ENCODE measurements around the gene ATP1B4. TPM values are rescaled to one million over a fixed set of nuclear protein-coding genes. Genes with fewer than 3 reads are reported as not detected.

ATP1B4 gene
- total and polyA plus RNA-seq, 9 of the 15 experiments (the other 6 are each of a cell fraction or from before 2014, with no cell fraction given) = 0.04 to 0.18 TPM; not detected in 7

DNA sequence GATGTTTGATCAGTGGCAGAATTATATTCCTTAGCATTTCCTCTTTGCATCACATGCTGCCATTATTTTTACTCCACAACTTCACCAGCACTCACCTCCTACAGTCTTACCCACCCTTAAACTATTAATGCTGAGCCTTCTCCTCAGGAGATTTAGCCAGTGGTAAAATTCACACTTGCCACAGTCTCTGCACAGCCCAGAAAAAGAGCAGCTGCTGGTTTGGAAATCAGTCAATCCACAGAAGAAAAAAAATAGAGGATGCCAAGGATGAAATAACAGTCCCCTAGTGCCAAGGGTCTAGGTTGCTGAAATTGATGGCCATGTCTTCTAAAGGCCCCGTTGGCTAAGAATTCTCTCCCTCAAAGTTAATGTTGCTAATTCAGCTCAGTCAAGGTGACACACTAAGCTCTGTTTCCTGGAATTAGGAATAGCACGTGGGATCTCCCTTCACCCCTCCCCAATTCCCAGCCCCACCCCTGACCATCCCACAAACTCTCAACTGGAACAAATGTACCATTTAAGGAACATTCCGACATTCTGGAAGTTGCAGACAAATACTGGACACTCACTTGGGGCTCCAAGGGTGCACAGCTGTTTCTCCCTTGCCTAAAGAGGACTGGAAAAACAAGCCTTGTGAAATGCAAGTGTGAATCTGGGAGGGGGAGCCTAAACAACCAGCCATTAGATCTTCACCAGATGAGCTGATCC lies 5.7 kb downstream of the ATP1B4 start:
- TF ChIP-seq RAD51 (IDR thresholded peaks at IDR 0.05; ENCODE audit: borderline replicate concordance, low read depth) (no peak), ZNF57 (CRISPR knock-in tag; IDR thresholded peaks at IDR 0.05) (no peak), U2AF2 (optimal IDR thresholded peaks at IDR 0.05; ENCODE audit: low read depth, low read length) (no peak), PCBP1 (IDR thresholded peaks at IDR 0.05; ENCODE audit: low read depth, low read length, poor library complexity, severe bottlenecking) (no peak)
- TF ChIP-seq, protein P1, sequence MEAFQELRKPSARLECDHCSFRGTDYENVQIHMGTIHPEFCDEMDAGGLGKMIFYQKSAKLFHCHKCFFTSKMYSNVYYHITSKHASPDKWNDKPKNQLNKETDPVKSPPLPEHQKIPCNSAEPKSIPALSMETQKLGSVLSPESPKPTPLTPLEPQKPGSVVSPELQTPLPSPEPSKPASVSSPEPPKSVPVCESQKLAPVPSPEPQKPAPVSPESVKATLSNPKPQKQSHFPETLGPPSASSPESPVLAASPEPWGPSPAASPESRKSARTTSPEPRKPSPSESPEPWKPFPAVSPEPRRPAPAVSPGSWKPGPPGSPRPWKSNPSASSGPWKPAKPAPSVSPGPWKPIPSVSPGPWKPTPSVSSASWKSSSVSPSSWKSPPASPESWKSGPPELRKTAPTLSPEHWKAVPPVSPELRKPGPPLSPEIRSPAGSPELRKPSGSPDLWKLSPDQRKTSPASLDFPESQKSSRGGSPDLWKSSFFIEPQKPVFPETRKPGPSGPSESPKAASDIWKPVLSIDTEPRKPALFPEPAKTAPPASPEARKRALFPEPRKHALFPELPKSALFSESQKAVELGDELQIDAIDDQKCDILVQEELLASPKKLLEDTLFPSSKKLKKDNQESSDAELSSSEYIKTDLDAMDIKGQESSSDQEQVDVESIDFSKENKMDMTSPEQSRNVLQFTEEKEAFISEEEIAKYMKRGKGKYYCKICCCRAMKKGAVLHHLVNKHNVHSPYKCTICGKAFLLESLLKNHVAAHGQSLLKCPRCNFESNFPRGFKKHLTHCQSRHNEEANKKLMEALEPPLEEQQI (IDR thresholded peaks at IDR 0.05) = no peak
- ATAC-seq (no peak), DNase-seq (ENCODE audit: extremely low read depth in 1 of 4, low spot score in 3 of 4) (no peak), FAIRE-seq (no peak)
- 0% methylated on average over 3 of the region's 3 CpGs for WGBS (ENCODE audit: insufficient coverage, low coverage, missing lambda C conversion rate)
- Histone ChIP-seq H3K79me2 (ENCODE audit: control insufficient read depth, insufficient read depth, low read length) (no peaks in the 10 kb centered on the region), H3K27me3 (ENCODE audit: control insufficient read depth in 2 of 2, insufficient read depth in 2 of 2, low read length in 2 of 2) (no peaks in the 10 kb centered on the region; a peak in 1 of 5 replicates), H4K20me1 (replicated peaks; ENCODE audit: control insufficient read depth, insufficient read depth, low read length) (no peaks in the 10 kb centered on the region), H2AFZ (ENCODE audit: low read depth, low read length) (no peak overlapping the region), H3K4me2 (ENCODE audit: insufficient read depth, low read length) (no peak overlapping the region), H3K27ac (ENCODE audit: extremely low read depth, low read depth, low read length) (no peak overlapping the region), H3K4me3 (no peak overlapping the region), H3K9ac (ENCODE audit: insufficient read depth in 1 of 2, low read depth in 2 of 2, low read length in 2 of 2) (no peak overlapping the region), H3K9me1 (ENCODE audit: control insufficient read depth, insufficient read depth, low read length) (no peaks in the 10 kb centered on the region), H3K36me3 (ENCODE audit: control insufficient read depth, insufficient read depth, low read length) (no peaks in the 10 kb centered on the region), H3K4me1 (replicated peaks in 1 of 2; ENCODE audit: control insufficient read depth in 2 of 2, insufficient read depth in 2 of 2, low read length in 2 of 2) (peaks cover 0 to 4% of the 10 kb centered on the region in 2 experiments; a peak in 1 of 5 replicates), H3K9me3 (replicated peaks; ENCODE audit: control insufficient read depth, insufficient read depth, low read depth, low read length) (no peaks in the 10 kb centered on the region)
- intact Hi-C loops (cut with micrococcal nuclease) (loop anchor here (5.0 kb wide), 2 partner anchors 85 to 100 kb away; partner anchors contain the start of gene LAMP2), in situ Hi-C loops (cut with MboI) (no loop called here)
- CTCF ChIA-PET (ENCODE audit: low intra/inter-chr PET ratio) = no interaction called here
- POLR2A ChIA-PET = no interaction called here
- no TSS peak for BruUV-seq (replicated peaks)
